Measurements from ENCODE around the gene ACYP2.
"Not testable (repeated sequence)": the region's sequence is repeated elsewhere in the genome, so short reads cannot be mapped to it uniquely, and the experiment has no call there.

ACYP2 gene

GRCh38 chr2:54122171-54122935 lies 6.9 kb downstream of the ACYP2 start:
- no peaks in the 10 kb centered on the region for H3K36me3 ChIP-seq (ENCODE audit: control insufficient read depth, insufficient read depth, low read length)
- H3K4me3 ChIP-seq (ENCODE audit: low read depth, low read length), result no peak overlapping the region
- H3K4me1 ChIP-seq (ENCODE audit: control insufficient read depth, insufficient read depth, low read length), result no peaks in the 10 kb centered on the region
- peaks cover 3% of the 10 kb centered on the region for H3K9me3 ChIP-seq (ENCODE audit: control insufficient read depth, insufficient read depth, low read length)
- H3K27me3 ChIP-seq (ENCODE audit: control insufficient read depth, insufficient read depth, low read length), result no peaks in the 10 kb centered on the region
- no peak overlapping the region for H3K9ac ChIP-seq (ENCODE audit: low read depth, low read length)

DNA sequence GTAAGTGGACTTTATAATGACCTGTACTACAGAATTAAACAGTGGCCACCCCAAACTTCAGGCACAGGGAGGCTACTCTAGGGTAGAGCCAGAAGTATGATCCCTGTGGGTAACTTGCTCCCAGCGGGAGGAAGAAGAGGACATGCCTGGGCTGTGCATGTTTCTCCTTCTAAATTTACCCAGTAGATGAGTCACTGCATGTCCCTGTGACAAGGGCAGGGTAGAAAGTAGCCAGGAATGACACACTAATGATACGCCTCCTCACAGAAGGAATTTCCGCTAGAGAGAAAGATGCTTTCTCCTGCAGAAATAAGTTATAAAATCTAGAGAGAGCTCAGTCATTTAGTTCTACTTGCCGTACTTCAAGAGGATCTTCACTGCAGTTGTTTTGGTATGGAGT lies 7.5 kb downstream of the ACYP2 start:
- Histone ChIP-seq H3K36me3 (ENCODE audit: control insufficient read depth, insufficient read depth, low read length) (no peaks in the 10 kb centered on the region), H3K9ac (ENCODE audit: low read depth, low read length) (no peak overlapping the region), H3K27me3 (ENCODE audit: control insufficient read depth, insufficient read depth, low read length) (no peaks in the 10 kb centered on the region), H3K9me3 (ENCODE audit: control insufficient read depth, insufficient read depth, low read length) (peaks cover 3% of the 10 kb centered on the region), H3K4me3 (ENCODE audit: low read depth, low read length) (no peak overlapping the region), H3K4me1 (ENCODE audit: control insufficient read depth, insufficient read depth, low read length) (no peaks in the 10 kb centered on the region)

- H3K9me3 ChIP-seq (ENCODE audit: control insufficient read depth, insufficient read depth, low read length); H3K4me1 ChIP-seq (ENCODE audit: control insufficient read depth, insufficient read depth, low read length): not testable (repeated sequence)
These were observed 11.8 kb downstream of the ACYP2 start for GRCh38 chr2:54127174-54127573.

GRCh38 chr2:54133056-54133455 lies 17.6 kb downstream of the ACYP2 start:
- Histone ChIP-seq H3K4me1 (ENCODE audit: control insufficient read depth, insufficient read depth, low read length) (no peaks in the 10 kb centered on the region), H3K27me3 (ENCODE audit: control insufficient read depth, insufficient read depth, low read length) (no peaks in the 10 kb centered on the region), H3K9ac (ENCODE audit: low read depth, low read length) (no peak overlapping the region), H3K4me3 (ENCODE audit: low read depth, low read length) (no peak overlapping the region), H3K9me3 (ENCODE audit: control insufficient read depth, insufficient read depth, low read length) (no peaks in the 10 kb centered on the region), H3K36me3 (ENCODE audit: control insufficient read depth, insufficient read depth, low read length) (no peaks in the 10 kb centered on the region)

More at GRCh38 chr2:54127174-54127573, 11.8 kb downstream of the ACYP2 start:
- H3K27me3 ChIP-seq (ENCODE audit: control insufficient read depth, insufficient read depth, low read length); H3K4me3 ChIP-seq (ENCODE audit: low read depth, low read length); H3K9ac ChIP-seq (ENCODE audit: low read depth, low read length); H3K36me3 ChIP-seq (ENCODE audit: control insufficient read depth, insufficient read depth, low read length): not testable (repeated sequence)

DNA sequence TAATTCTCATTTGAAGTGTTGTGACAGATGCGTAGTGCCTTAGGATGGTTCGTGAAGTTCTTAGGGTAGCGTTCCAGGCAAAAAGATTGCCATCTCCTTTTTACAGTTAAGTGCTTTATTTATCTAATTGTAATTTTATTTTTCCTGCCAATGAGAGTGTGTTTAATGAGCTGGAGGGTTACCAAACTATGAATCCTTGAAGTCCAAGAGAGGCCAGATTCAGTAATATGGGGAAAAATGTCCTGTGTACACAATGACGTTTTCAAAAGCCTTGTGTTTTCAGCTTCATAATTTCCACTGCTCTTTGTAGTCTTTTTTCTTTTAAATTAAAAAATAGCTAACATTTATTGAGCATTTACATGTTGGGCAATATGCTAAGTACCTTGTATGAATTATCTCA lies 23.8 kb downstream of the ACYP2 start:
- H3K9me3 ChIP-seq (ENCODE audit: control insufficient read depth, insufficient read depth, low read length), result no peaks in the 10 kb centered on the region

GRCh38 chr2:54143780-54144179 lies 28.4 kb downstream of the ACYP2 start:
- H3K9ac ChIP-seq (ENCODE audit: low read depth, low read length), result no peak overlapping the region
- H3K9me3 ChIP-seq (ENCODE audit: control insufficient read depth, insufficient read depth, low read length), result no peaks in the 10 kb centered on the region
- H3K4me1 ChIP-seq (ENCODE audit: control insufficient read depth, insufficient read depth, low read length), result no peaks in the 10 kb centered on the region
- no peak overlapping the region for H3K4me3 ChIP-seq (ENCODE audit: low read depth, low read length)
- no peaks in the 10 kb centered on the region for H3K36me3 ChIP-seq (ENCODE audit: control insufficient read depth, insufficient read depth, low read length)
- no peaks in the 10 kb centered on the region for H3K27me3 ChIP-seq (ENCODE audit: control insufficient read depth, insufficient read depth, low read length)

More for the DNA sequence above, 23.8 kb downstream of the ACYP2 start:
- Histone ChIP-seq H3K4me1 (ENCODE audit: control insufficient read depth, insufficient read depth, low read length) (no peaks in the 10 kb centered on the region), H3K36me3 (ENCODE audit: control insufficient read depth, insufficient read depth, low read length) (no peaks in the 10 kb centered on the region), H3K4me3 (ENCODE audit: low read depth, low read length) (no peak overlapping the region), H3K9ac (ENCODE audit: low read depth, low read length) (no peak overlapping the region), H3K27me3 (ENCODE audit: control insufficient read depth, insufficient read depth, low read length) (no peaks in the 10 kb centered on the region)

GRCh38 chr2:54148391-54148790 lies 33.0 kb downstream of the ACYP2 start:
- no peaks in the 10 kb centered on the region for H3K27me3 ChIP-seq (ENCODE audit: control insufficient read depth, insufficient read depth, low read length)
- H3K36me3 ChIP-seq (ENCODE audit: control insufficient read depth, insufficient read depth, low read length), result no peaks in the 10 kb centered on the region
- no peak overlapping the region for H3K4me3 ChIP-seq (ENCODE audit: low read depth, low read length)
- no peaks in the 10 kb centered on the region for H3K9me3 ChIP-seq (ENCODE audit: control insufficient read depth, insufficient read depth, low read length)
- H3K9ac ChIP-seq (ENCODE audit: low read depth, low read length), result no peak overlapping the region
- H3K4me1 ChIP-seq (ENCODE audit: control insufficient read depth, insufficient read depth, low read length), result no peaks in the 10 kb centered on the region

GRCh38 chr2:54149638-54150441 lies 34.4 kb downstream of the ACYP2 start:
- H3K4me3 ChIP-seq (ENCODE audit: low read depth, low read length), result no peak overlapping the region
- no peaks in the 10 kb centered on the region for H3K9me3 ChIP-seq (ENCODE audit: control insufficient read depth, insufficient read depth, low read length)
- H3K9ac ChIP-seq (ENCODE audit: low read depth, low read length), result no peak overlapping the region
- no peaks in the 10 kb centered on the region for H3K27me3 ChIP-seq (ENCODE audit: control insufficient read depth, insufficient read depth, low read length)
- H3K36me3 ChIP-seq (ENCODE audit: control insufficient read depth, insufficient read depth, low read length), result no peaks in the 10 kb centered on the region
- no peaks in the 10 kb centered on the region for H3K4me1 ChIP-seq (ENCODE audit: control insufficient read depth, insufficient read depth, low read length)

- Histone ChIP-seq H3K4me3 (ENCODE audit: low read depth, low read length) (no peak overlapping the region), H3K9ac (ENCODE audit: low read depth, low read length) (no peak overlapping the region), H3K9me3 (ENCODE audit: control insufficient read depth, insufficient read depth, low read length) (no peaks in the 10 kb centered on the region), H3K36me3 (ENCODE audit: control insufficient read depth, insufficient read depth, low read length) (no peaks in the 10 kb centered on the region), H3K27me3 (ENCODE audit: control insufficient read depth, insufficient read depth, low read length) (no peaks in the 10 kb centered on the region), H3K4me1 (ENCODE audit: control insufficient read depth, insufficient read depth, low read length) (no peaks in the 10 kb centered on the region)
These were observed 42.9 kb downstream of the ACYP2 start for GRCh38 chr2:54158311-54158710.

DNA sequence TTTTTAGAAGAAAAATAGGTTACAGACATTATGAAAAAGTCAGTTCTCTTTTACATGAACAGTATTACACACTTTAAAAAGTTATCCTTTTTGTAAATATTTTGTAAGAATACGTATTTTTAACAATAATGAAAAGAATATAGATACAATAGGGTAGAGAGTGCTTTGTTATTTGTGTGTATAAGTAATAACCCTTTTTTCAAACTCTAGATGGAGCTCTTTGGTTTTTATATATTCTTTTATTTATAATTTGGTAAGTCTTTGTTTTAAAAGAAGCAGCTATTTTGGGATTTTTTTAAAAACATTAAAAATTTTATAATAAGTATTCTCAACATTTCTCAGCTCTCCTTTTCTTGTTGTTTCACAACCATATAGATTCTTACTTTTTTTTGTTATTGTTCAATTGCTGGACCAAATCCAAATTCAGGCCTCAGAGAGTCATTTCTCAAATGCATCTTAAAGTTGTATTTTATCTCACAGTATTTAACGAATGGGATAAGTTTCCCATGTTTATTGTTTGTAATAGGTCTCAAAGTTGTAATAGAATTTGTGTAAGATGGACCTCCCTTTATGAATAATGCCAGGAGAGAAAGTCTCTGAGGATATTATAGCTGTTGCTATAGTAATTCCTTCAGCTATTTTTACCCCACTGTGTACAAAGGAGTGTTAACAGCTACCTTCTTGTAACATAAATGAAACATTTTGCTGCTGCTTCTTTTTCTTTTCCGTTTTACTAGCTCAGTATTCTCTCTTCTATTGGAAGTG lies 46.4 kb downstream of the ACYP2 start:
- no peaks in the 10 kb centered on the region for H3K4me1 ChIP-seq (ENCODE audit: control insufficient read depth, insufficient read depth, low read length)
- no peaks in the 10 kb centered on the region for H3K36me3 ChIP-seq (ENCODE audit: control insufficient read depth, insufficient read depth, low read length)
- H3K9ac ChIP-seq (ENCODE audit: low read depth, low read length), result no peak overlapping the region
- H3K4me3 ChIP-seq (ENCODE audit: low read depth, low read length), result no peak overlapping the region
- H3K27me3 ChIP-seq (ENCODE audit: control insufficient read depth, insufficient read depth, low read length), result no peaks in the 10 kb centered on the region
- H3K9me3 ChIP-seq (ENCODE audit: control insufficient read depth, insufficient read depth, low read length), result no peaks in the 10 kb centered on the region

DNA sequence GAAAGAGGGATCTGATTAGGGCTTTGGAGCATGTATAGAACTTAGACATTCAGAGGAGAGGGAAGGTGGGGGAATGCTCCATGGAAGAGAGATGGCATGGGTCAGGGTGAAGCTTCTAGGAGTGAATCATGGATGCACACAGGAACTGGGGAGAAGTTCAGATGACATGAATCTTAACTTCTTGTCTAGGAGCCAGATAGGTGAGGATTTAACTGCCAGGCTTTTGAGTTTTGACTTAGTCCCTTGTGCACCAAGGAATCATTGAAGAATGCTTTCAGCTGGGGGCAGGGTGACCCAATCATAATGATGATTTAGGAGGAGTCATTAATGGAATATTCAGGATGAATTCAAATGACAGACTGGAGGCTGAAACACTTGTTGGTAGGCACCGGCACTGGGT lies 48.7 kb downstream of the ACYP2 start:
- no peaks in the 10 kb centered on the region for H3K4me1 ChIP-seq (ENCODE audit: control insufficient read depth, insufficient read depth, low read length)
- no peak overlapping the region for H3K4me3 ChIP-seq (ENCODE audit: low read depth, low read length)
- H3K36me3 ChIP-seq (ENCODE audit: control insufficient read depth, insufficient read depth, low read length), result no peaks in the 10 kb centered on the region
- H3K27me3 ChIP-seq (ENCODE audit: control insufficient read depth, insufficient read depth, low read length), result no peaks in the 10 kb centered on the region
- H3K9ac ChIP-seq (ENCODE audit: low read depth, low read length), result no peak overlapping the region
- no peaks in the 10 kb centered on the region for H3K9me3 ChIP-seq (ENCODE audit: control insufficient read depth, insufficient read depth, low read length)
